ENCODE data around the gene BCR. TPM values are rescaled to one million over a fixed set of nuclear protein-coding genes. Genes with fewer than 3 reads are reported as not detected.

Gene BCR
- total RNA-seq, 1 donor from 2014 or later: 98.1 TPM

DNA sequence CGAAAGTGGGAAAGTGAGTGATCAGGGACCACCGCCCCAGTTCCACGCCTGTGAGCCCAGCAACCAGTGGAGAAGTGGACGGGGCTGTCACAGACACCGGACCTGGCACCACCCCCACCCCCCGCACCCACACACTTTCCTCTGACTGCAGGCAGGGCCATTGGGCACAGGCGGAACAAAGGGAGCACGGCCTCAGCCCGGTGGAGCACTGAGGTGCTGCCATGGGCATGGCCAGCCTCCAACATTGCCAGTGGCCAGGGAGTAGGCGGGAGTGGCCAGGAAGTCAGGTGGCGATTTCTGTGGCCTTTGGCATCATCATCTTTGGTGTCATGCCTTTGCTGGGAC lies 78.5 kb downstream of the BCR start:
- no peak for DNase-seq (ENCODE audit: low spot score)

DNA sequence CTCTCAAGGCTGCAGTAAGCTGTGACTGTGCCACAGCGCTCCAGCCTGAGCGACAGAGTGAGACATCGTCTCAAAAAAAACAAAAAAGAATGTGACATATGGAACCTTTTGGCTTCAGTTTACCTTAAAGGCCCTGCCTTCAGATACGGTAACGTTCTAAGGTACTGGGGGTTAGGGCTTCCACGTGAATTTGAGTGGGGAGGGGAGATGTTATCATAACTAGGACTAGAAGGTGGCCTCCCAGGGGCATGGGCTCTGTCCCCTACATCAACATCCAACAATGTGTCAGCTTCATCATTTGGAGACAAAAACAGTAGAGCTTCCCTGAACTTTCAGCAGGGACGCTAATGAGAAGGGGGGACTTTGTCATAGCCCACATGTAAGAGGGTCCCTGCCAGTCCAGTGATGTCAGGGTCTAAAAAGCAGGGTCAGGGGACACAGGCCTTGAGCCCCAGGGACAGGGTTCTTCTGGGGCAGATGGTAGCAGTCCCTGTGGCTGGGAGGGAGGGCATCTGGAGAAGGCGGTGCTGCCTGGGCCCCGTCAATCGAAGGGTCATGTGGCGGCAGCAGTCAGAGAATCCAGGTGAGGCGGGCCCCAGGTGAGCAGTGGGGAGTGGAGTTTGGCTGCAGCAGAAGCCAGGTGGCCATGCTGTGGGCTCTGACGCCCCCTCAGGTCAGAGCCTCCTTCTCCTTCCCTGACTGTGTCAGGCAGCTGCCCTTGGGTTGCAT lies 79.8 kb downstream of the BCR start:
- no peak for DNase-seq (ENCODE audit: low spot score)

DNA sequence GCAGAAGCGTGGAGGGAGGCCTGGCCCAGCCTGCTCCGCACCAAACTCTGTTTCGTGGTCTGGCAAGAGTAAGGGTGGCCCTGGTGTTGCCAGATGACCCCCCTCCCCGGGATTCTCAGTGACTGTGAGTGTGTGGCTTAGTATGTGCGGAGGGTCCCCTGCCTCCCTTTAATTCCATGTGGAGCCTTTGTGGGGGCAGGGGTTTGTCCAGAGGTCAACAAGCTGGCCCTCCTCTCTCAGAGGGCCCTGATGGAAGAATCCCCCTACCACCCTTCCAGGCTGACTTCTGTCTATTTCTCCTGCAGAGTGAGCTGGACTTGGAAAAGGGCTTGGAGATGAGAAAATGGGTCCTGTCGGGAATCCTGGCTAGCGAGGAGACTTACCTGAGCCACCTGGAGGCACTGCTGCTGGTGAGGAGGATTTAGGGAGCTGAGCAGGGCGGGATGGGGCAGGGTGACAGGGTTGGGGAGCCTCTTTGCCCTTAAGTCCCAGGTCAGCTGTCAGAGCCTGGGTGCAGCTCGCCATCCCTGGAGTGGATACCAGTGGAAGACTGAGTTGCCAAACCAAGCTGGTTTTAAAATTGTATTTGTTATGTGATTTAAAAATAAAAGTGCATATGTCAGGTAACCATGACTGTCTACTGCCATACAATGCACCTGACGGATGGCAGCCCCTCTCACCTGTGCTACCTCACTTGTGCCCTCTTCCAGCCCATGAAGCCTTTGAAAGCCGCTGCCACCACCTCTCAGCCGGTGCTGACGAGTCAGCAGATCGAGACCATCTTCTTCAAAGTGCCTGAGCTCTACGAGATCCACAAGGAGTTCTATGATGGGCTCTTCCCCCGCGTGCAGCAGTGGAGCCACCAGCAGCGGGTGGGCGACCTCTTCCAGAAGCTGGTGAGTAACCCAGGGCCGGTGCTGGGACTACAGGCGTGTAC lies 80.6 kb downstream of the BCR start:
- no peak for DNase-seq (ENCODE audit: low spot score)

DNA sequence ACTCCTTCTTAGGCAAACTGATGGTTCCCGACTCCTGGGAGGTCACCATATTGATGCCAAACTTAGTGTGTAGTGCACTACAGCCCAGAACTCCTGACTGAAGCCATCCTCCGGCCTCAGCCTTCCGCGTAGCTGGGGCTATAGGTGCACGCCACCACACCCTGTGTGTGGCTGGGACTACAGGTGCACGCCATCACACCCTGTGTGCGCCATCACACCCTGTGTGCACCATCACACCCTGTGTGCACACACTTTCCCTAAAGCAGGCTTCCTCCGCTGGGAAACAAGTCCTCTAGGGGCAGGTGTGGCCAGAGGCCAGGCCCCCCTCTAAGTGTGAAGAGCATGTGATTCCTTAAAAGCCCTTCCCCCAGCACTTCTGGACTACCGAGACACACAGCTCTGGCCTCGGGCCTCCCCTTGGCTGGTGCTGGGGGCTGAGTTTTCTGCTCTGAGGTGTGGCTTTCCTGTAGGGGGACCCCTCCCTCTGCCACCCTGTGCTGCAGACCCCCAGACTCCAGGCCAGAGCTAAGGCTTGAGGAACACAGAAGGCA lies 81.7 kb downstream of the BCR start:
- DNase-seq (ENCODE audit: low spot score): no peak

DNA sequence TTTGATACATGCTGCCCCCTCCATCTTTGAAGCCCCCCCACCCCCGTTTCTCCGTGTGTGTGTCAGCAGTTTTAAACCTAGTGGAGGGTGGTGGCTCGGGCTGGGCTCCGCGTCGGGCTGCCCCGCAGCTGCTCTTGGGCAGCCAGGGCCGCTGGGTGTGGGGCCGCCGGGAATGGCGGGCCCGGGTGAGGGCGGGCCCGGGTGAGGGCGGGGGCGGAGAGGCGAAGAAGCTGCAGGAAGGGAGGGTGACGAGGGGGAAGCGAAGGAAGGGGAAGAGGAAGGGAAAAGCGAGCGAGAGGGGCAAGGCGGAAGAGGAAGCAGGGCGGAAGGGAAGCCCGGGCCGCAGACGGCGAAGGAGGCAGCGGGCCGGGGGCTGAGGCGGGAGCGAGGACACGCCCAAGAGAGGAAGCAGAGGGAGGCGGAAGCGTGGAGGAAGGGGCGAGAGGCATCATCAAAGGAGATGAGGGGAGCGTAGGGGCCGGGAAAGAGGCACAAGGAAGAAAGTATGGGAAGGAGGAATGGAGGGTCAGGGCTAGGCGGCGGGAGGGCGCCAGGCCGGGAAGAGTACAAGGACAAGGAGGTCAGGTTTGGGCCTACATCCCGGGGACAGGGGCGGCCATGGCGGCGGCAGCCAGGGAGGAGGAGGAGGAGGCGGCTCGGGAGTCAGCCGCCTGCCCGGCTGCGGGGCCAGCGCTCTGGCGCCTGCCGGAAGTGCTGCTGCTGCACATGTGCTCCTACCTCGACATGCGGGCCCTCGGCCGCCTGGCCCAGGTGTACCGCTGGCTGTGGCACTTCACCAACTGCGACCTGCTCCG lies 82.4 kb downstream of the BCR start:
- DNase-seq (ENCODE audit: low spot score): no peak

DNA sequence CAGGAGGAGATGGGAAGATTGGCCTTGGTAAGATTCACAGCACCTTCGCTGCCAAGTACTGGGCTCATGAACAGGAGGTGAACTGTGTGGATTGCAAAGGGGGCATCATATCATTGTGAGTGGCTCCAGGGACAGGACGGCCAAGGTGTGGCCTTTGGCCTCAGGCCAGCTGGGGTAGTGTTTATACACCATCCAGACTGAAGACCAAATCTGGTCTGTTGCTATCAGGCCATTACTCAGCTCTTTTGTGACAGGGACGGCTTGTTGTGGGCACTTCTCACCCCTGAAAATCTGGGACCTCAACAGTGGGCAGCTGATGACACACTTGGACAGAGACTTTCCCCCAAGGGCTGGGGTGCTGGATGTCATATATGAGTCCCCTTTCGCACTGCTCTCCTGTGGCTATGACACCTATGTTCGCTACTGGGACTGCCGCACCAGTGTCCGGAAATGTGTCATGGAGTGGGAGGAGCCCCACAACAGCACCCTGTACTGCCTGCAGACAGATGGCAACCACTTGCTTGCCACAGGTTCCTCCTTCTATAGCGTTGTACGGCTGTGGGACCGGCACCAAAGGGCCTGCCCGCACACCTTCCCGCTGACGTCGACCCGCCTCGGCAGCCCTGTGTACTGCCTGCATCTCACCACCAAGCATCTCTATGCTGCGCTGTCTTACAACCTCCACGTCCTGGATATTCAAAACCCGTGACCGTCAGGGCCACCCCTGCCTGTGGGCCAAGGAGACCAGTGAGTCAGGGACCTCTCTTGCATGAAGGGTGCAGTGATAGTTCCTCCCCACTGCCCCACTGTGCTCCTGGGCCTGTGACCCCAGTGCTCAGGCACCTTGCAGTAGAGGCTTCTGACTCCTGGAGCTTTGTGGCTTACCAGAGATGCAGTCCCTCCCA lies 83.6 kb downstream of the BCR start:
- DNase-seq (ENCODE audit: low spot score): no peak

DNA sequence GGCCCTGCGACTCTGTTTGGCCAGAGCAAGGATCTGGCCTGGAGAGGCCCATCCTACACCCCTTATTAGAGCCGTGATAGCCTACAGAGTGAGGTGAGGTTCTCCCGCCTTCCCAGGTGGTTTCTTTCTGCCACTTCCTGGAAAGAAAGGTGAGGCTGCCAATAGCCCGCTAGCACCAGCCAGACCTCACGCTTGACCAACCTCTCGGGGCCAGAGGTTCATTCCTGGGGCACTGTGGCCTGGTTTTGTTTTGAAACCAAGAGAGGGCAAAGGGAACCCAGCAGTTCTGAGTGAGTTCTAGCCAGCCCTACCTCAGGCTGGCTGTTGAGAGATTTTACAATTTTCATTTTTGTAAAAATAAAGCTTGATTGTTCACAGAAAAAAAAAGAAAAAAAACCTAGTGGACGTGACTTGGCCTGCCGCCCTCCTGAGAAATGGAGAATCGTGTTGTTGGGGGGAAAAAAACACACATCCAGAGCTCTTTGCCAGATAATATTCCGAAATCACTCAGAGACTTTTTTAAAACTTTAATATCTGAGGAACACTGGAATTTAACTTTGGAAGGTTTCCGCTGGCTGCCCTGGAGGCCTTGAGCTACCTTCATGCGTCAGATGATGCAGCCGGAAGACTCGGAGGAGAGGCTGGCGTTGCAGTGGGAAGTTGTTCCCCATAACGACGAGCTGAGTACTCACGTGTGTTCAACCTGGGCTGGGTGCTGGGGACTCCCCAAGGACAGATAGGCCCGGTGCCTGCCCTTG lies 84.5 kb downstream of the BCR start:
- DNase-seq (ENCODE audit: low spot score): no peak

DNA sequence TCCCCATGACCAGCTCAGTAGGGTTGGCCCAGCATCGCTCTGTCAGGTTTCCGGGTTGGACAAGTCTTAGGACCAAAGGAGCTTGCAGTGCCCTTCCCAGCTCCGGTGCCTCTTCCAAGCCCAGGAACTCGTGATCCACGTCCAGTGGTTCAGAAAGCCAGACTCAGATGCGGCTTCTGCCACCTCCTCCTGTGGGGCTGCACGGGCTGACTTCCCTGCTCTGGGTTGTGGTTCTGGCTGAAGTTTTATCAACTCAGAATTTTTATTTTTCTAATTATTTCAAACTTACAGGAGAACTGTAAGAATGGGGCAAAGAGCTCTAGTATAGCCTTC lies 85.0 kb downstream of the BCR start:
- DNase-seq (ENCODE audit: low spot score): no peak

DNA sequence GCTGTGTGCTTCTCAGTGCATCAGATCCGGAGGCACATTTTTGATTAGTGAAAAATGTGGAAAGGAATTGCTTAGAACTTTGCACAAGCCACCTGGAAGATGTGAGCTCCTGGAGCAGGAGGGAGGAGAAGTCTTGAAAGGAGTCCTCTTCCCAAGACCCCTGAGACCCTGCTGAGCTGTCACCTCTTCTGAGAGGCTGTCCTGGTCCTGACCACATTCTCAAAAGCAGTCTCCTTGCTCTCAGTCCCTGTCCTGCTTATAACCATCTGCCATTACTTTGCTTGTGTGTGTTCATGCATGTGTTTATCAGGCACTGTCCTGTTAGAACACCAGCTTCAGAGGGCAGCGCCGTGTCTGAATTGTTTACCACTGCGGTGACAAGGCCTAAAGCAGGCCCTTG lies 86.5 kb downstream of the BCR start:
- no peak for DNase-seq (ENCODE audit: low spot score)

DNA sequence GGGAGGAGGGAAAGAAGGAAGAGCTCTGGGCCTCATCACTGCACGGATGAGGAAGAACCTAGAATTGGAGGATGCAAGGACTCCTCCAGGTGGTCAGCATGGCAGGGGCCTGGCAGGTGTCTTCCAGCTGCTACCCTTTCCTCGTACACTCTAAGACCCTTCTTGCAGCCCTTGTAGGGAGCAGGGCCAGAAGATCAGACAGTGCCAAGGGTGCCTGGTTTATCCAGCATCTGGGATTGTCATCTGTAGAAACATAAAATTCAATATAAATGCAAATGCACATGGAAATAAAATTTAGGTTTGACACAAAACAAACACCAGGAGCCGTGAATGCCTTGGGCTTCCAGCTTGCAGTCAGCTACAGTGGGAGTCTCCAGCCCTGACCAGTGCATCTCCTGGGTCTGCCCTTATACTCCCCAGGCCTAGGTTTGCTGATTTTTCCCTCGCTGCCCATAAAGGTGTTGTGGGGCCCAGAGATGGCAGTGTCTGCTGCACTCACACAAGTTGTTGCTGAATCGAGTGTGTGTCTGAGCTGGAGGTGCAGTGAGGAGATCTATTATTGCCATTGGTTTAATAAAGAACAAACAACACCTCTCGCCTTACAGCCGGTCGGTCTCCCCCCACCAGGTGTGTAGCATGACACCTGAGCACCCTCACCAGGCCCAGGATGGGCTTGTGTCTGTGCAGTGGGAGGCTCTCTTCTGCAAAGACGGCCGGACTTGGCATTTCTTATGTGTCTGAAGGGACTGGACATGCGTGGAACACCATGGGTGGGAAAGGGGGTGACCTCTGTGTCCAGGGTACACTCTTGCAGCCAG lies 87.1 kb downstream of the BCR start:
- no peak for DNase-seq (ENCODE audit: low spot score)

DNA sequence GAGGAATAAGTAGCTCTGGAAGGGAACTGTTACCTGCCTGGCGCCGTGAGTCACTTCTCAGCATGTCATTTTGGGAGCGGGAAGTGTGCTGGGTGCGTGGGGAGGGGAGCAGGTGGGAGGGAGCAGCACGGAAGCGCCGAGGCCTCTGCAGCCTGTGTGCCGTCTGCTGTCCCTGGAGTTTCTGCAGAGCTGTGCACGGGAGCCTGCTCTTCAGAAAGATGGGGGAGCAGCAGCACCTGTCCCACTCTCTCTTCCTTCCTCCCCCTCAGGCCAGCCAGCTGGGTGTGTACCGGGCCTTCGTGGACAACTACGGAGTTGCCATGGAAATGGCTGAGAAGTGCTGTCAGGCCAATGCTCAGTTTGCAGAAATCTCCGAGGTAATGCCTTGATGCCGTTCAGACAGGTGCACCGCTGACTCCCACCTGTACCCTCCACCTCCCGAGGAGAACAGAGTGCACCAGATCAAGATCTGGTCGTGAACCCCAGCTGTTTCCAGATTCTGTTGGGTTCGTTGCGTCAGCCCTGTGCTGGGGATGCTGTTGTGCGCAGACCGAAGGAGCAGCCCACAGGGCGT lies 87.9 kb downstream of the BCR start:
- no peak for DNase-seq (ENCODE audit: low spot score)

DNA sequence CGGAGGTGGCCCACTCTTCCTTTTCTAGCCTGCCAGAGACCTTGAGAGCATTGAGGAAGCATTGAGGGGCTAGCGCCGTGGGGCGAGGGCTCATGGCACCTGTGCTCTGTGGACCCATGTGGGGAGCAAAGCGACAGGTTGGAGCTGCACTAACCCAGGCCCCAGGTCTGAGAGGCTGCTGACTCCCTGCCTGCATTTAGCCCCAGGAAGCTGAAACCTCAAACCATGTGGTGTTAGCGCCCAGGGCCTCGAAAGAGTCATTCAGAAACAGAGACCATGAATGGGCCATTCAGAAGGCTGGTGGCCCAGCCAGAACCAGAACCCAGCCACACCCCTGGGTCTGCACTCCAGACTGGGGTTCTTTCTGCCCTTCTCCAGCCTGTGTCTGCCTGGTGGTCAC lies 88.6 kb downstream of the BCR start:
- no peak for DNase-seq (ENCODE audit: low spot score)

DNA sequence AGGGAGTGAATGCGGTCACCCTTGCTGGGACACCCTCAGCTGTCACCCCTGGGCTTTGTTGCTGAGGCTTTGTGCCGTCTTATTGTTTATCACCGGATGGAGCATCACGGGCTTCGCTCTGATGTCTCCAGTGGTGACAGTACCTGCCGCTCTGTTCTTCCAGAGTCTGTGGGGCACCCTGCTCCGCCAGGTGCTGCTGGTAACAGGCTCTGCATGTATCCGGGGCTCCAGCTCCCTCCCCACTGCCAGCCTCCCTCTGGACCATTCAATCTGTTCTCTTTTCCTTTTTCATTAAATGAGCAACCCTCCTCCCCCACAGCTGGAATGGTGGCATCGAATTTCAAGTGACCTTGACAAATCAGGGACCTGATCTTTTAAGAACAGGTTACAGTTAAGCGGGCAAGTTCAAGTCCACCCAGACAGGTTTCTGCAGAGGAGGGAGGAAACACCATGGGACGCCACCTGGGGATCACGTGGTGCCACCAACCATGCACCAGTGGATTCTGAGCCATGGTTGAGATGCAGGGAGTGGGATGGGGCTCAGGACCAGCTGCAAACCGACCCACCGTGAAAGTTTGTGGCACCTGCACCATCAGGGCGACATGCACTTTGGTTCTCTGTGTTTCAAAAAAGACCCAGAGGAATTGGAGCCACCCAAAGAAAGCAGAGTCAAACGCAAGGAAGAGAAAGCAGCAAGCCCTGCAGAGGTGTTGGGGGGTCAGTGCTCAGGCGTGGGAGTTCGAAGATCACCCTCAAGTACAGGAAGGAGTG lies 89.3 kb downstream of the BCR start:
- no peak for DNase-seq (ENCODE audit: low spot score)

DNA sequence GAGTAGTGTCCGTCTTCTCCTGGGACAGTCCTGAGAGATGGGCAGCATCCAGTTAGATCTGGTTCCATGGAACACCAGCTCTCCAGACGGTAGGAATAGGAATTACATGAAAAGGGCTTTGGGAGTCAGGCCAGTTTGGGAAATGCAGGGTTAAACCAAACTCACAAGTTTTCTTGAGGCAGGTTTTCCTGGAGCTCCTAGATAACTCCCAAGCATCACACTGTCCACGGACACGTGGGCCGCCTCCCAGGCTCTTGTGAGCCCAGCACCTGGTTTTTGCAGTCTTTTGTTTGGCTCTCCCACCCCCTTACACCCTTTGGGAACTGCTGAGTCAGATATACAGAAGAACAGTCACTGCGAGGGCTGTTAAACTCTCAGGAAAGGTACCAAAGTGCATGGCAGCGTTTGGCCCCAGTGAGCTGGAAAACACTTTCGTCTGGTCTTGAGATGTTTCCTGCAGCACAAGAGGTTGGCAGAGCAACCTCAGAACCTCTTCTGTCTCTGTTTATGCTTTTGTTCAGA lies 90.0 kb downstream of the BCR start:
- no peak for DNase-seq (ENCODE audit: low spot score)

DNA sequence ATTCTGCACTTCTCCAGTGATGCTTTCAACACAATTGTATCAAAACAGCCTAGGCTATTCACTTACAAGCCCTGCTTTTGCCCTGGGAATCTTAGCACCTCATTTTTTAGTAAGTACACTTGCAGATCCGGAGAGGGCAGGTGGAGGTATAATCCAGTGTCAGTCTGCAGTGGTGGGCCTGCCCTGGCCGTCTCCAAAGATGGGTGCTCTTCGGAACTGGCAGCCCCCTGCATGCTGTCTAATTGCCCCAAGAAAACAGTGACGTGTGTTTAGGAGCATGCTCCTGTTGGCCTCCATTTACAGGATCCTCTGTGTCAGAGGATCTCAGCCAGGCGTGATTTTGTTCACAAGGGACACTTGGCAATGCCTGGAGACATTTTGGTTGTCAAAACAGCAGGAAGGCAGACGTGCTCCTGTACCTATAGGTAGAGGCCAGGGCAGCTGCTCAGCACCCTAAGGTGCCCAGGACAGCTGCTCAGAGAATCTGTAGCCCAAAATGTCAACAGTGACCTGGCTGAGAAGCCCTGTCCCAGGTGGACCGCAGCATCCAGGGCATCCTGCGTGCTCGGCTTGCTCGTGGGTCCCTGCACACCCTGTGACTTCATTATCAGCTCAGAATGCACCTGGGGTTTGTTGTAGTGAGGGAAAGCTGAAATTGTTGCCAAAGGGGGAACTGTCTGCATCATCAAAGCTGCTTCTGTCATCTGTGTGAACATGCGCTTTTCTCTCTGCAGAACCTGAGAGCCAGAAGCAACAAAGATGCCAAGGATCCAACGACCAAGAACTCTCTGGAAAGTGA lies 90.7 kb downstream of the BCR start:
- DNase-seq (ENCODE audit: low spot score): no peak

DNA sequence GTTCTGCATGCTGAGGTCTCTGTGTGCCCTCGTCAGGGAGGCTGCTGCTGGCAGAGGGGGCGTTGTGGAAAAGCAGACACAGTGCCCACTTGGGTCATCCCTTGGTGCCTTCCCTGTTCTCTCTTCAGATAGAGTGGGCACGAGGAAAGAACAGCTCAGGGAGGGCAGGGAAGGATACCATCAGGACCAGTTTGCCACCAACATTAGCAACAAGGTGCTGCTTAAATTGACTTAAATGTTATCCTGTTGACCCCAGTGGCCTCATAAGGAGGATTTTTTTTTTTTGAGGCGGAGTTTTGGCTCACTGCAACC lies 91.2 kb downstream of the BCR start:
- no peak for DNase-seq (ENCODE audit: low spot score)

DNA sequence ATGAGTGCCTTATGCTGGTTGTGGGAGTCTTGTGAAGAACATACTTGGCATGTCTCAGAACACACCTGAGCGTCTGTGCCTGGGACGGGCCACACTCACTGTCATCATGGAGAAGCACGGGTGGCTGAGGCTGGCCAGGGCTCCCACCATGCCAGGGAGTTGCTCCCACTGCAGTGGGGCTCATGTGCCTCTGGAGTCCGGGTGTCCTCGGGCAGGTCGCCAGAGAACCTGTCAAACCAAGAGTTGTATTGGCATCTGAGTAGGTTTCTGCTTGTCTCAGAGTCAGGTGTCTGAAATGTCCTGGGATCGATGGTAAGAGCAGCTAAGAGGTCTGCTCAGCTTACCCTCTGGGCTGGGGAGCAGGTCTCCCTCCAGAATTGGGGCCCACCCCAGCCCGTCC lies 92.1 kb downstream of the BCR start:
- no peak for DNase-seq (ENCODE audit: low spot score)
